WTC11 (cell line): ENCODE measurements around the gene GAP43. TPM values are rescaled to one million over a fixed set of nuclear protein-coding genes. Genes with fewer than 3 reads are reported as not detected.

Experiments used
- ATAC-seq: fragments of 200-7000 bp; cut with Tn5 transposase; 2 replicates; pipeline ENCODE4 v1.10.0; 2021; ENCODE audit warnings: mild to moderate bottlenecking, moderate library complexity
- CTCF ChIA-PET: fragments of 300-600 bp; sonication (Branson Sonifier 250); formaldehyde crosslinking; loops from one replicate; lab custom pipeline; 2021; ENCODE audit warnings: antibody characterized with exemption; lab: Charles Lee
- POLR2A ChIA-PET: fragments of 350-600 bp; sonication (Branson Sonifier 250); formaldehyde crosslinking; loops from one replicate; lab custom pipeline; 2021; ENCODE audit warnings: antibody characterized with exemption; lab: Charles Lee
- DNase-seq: peaks from one replicate; pipeline ENCODE4 v3.0.0; 2021; ENCODE audit warnings: low spot score
- H3K27ac Mint-ChIP-seq: 2 replicates; pipeline ENCODE4 v1.8.0; 2021; ENCODE audit warnings: mixed read lengths
- H3K27me3 Mint-ChIP-seq: 2 replicates; pipeline ENCODE4 v1.8.0; 2021; ENCODE audit warnings: low read depth, mild to moderate bottlenecking, moderate library complexity, mixed read lengths
- H3K36me3 Mint-ChIP-seq: 2 replicates; pipeline ENCODE4 v1.8.0; 2021; ENCODE audit warnings: mixed read lengths
- H3K4me1 Mint-ChIP-seq: 2 replicates; pipeline ENCODE4 v1.8.0; 2022; ENCODE audit warnings: mixed read lengths
- H3K4me3 Mint-ChIP-seq: 2 replicates; pipeline ENCODE4 v1.8.0; 2021; ENCODE audit warnings: mild to moderate bottlenecking, moderate library complexity, mixed read lengths
- H3K9me3 Mint-ChIP-seq: 2 replicates; pipeline ENCODE4 v1.8.0; 2021; ENCODE audit warnings: mixed read lengths
- CBFB ChIP-seq: sonication (generic); formaldehyde crosslinking; IDR thresholded peaks from 2 replicates; pipeline ENCODE4 v1.8.1; 2022; ENCODE audit warnings: mild to moderate bottlenecking, low read depth, missing genetic modification reagents
- EMX1 ChIP-seq: fragments of 250-450 bp; sonication (Bioruptor Pico); IDR thresholded peaks from 2 replicates; pipeline ENCODE4 v1.8.0; 2021; ENCODE audit warnings: mild to moderate bottlenecking
- ESRRA ChIP-seq: sonication (generic); formaldehyde crosslinking; IDR thresholded peaks from 2 replicates; pipeline ENCODE4 v1.8.1; 2022; ENCODE audit warnings: mild to moderate bottlenecking, missing genetic modification reagents, borderline replicate concordance
- ETV6 ChIP-seq: sonication (generic); formaldehyde crosslinking; IDR thresholded peaks from 2 replicates; pipeline ENCODE4 v1.8.1; 2022; ENCODE audit warnings: mild to moderate bottlenecking, missing genetic modification reagents
- FOXP1 ChIP-seq: sonication (generic); formaldehyde crosslinking; IDR thresholded peaks from 2 replicates; pipeline ENCODE4 v1.8.0; 2022; ENCODE audit warnings: missing genetic modification reagents, mild to moderate bottlenecking, moderate library complexity, borderline replicate concordance
- GRHL2 ChIP-seq: fragments of 250-450 bp; sonication (Bioruptor Pico); IDR thresholded peaks from 2 replicates; pipeline ENCODE4 v1.8.0; 2022; ENCODE audit warnings: mild to moderate bottlenecking, moderate library complexity; ENCODE audit not compliant: insufficient replicate concordance, severe bottlenecking
- GTF2I ChIP-seq: fragments of 250-450 bp; sonication (Bioruptor Pico); conservative IDR thresholded peaks from 2 replicates; pipeline ENCODE4 v1.4.0; 2021; ENCODE audit warnings: mild to moderate bottlenecking
- JUN ChIP-seq: sonication (generic); formaldehyde crosslinking; IDR thresholded peaks from 2 replicates; pipeline ENCODE4 v1.8.0; 2023; ENCODE audit warnings: mild to moderate bottlenecking, missing genetic modification reagents
- NFATC4 ChIP-seq: fragments of 250-450 bp; sonication (Bioruptor Pico); IDR thresholded peaks from 2 replicates; pipeline ENCODE4 v1.9.0; 2021; ENCODE audit warnings: mild to moderate bottlenecking
- TEAD4 ChIP-seq: sonication (generic); formaldehyde crosslinking; IDR thresholded peaks from 2 replicates; pipeline ENCODE4 v1.8.0; 2022; ENCODE audit warnings: mild to moderate bottlenecking, missing genetic modification reagents
- TP53 ChIP-seq: sonication (generic); formaldehyde crosslinking; IDR thresholded peaks from 2 replicates; pipeline ENCODE4 v1.8.1; 2023; ENCODE audit warnings: mild to moderate bottlenecking, missing genetic modification reagents
- ZNF263 ChIP-seq: sonication (generic); formaldehyde crosslinking; IDR thresholded peaks from 2 replicates; pipeline ENCODE4 v1.8.1; 2022; ENCODE audit warnings: low read depth, mild to moderate bottlenecking, moderate library complexity, missing genetic modification reagents
- total RNA-seq: library from RNA; stranded (reverse); gene quantifications from 3 replicates; pipeline ENCODE4 v1.2.3, GENCODE V29; 2021
- TF ChIP-seq, protein P1 (sequence below): fragments of 250-450 bp; sonication (Bioruptor Pico); IDR thresholded peaks from 2 replicates; pipeline ENCODE4 v1.9.0; 2021; ENCODE audit warnings: moderate library complexity, mild to moderate bottlenecking, inconsistent platforms, borderline replicate concordance
- TF ChIP-seq, protein P2 (sequence below): fragments of 250-450 bp; sonication (Bioruptor Pico); IDR thresholded peaks from 2 replicates; pipeline ENCODE4 v2.1.2; 2022; ENCODE audit warnings: mild to moderate bottlenecking, moderate library complexity
- TF ChIP-seq, protein P3 (sequence below): fragments of 250-450 bp; sonication (Bioruptor Pico); IDR thresholded peaks from 2 replicates; pipeline ENCODE4 v1.9.0; 2021; ENCODE audit warnings: mild to moderate bottlenecking, borderline replicate concordance
- TF ChIP-seq, protein P4 (sequence below): sonication (generic); formaldehyde crosslinking; IDR thresholded peaks from 2 replicates; pipeline ENCODE4 v1.8.0; 2022; ENCODE audit warnings: mild to moderate bottlenecking, missing genetic modification reagents

Gene GAP43
- total RNA-seq, 1 experiment from 2014 or later: 19.9 TPM

DNA sequence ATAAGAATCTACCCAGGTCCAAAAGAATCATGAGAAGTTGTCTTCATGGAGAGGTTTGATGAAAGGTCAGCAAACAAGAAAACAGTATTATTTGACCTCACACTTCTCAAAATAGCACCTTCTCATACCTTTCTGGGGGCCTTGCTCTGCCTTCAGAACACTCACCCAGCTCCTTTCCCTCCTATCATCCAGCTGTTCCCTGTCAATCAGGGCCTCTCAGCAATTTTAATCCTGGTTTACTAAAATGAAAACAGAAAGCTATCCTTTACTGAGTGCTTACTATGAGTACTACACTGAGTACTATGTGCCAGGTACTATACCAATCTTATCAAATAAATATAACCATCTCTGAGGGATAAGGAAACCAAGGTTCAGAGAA is 138.6 kb downstream of the GAP43 start:
- H3K9me3 Mint-ChIP-seq: no peaks in the 10 kb centered on the region
- no peak for ATAC-seq
- H3K27me3 Mint-ChIP-seq: no peaks in the 10 kb centered on the region
- H3K4me3 Mint-ChIP-seq: no peak overlapping the region
- H3K27ac Mint-ChIP-seq: no peak overlapping the region
- TF ChIP-seq, protein P1, sequence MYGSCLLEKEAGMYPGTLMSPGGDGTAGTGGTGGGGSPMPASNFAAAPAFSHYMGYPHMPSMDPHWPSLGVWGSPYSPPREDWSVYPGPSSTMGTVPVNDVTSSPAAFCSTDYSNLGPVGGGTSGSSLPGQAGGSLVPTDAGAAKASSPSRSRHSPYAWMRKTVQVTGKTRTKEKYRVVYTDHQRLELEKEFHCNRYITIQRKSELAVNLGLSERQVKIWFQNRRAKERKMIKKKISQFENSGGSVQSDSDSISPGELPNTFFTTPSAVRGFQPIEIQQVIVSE (CRISPR knock-in tag): no peak
- TF ChIP-seq CBFB (CRISPR knock-in tag) (no peak), ZNF263 (no peak), NFATC4 (CRISPR knock-in tag) (no peak), TP53 (CRISPR knock-in tag) (no peak), GRHL2 (CRISPR knock-in tag) (no peak), TEAD4 (CRISPR knock-in tag) (no peak), ETV6 (CRISPR knock-in tag) (no peak), GTF2I (CRISPR knock-in tag) (no peak), ESRRA (CRISPR knock-in tag) (no peak), EMX1 (no peak), JUN (CRISPR knock-in tag) (no peak)
- TF ChIP-seq, protein P2, sequence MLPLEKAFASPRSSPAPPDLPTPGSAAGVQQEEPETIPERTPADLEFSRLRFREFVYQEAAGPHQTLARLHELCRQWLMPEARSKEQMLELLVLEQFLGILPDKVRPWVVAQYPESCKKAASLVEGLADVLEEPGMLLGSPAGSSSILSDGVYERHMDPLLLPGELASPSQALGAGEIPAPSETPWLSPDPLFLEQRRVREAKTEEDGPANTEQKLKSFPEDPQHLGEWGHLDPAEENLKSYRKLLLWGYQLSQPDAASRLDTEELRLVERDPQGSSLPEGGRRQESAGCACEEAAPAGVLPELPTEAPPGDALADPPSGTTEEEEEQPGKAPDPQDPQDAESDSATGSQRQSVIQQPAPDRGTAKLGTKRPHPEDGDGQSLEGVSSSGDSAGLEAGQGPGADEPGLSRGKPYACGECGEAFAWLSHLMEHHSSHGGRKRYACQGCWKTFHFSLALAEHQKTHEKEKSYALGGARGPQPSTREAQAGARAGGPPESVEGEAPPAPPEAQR (CRISPR knock-in tag): no peak
- TF ChIP-seq, protein P3, sequence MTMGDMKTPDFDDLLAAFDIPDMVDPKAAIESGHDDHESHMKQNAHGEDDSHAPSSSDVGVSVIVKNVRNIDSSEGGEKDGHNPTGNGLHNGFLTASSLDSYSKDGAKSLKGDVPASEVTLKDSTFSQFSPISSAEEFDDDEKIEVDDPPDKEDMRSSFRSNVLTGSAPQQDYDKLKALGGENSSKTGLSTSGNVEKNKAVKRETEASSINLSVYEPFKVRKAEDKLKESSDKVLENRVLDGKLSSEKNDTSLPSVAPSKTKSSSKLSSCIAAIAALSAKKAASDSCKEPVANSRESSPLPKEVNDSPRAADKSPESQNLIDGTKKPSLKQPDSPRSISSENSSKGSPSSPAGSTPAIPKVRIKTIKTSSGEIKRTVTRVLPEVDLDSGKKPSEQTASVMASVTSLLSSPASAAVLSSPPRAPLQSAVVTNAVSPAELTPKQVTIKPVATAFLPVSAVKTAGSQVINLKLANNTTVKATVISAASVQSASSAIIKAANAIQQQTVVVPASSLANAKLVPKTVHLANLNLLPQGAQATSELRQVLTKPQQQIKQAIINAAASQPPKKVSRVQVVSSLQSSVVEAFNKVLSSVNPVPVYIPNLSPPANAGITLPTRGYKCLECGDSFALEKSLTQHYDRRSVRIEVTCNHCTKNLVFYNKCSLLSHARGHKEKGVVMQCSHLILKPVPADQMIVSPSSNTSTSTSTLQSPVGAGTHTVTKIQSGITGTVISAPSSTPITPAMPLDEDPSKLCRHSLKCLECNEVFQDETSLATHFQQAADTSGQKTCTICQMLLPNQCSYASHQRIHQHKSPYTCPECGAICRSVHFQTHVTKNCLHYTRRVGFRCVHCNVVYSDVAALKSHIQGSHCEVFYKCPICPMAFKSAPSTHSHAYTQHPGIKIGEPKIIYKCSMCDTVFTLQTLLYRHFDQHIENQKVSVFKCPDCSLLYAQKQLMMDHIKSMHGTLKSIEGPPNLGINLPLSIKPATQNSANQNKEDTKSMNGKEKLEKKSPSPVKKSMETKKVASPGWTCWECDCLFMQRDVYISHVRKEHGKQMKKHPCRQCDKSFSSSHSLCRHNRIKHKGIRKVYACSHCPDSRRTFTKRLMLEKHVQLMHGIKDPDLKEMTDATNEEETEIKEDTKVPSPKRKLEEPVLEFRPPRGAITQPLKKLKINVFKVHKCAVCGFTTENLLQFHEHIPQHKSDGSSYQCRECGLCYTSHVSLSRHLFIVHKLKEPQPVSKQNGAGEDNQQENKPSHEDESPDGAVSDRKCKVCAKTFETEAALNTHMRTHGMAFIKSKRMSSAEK: no peak
- TF ChIP-seq, all 79 proteins: peak for 0
- POLR2A ChIA-PET: no interaction called here
- H3K4me1 Mint-ChIP-seq: peaks cover 11% of the 10 kb centered on the region
- no peak for DNase-seq
- CTCF ChIA-PET: interaction anchor here (1.9 kb wide), 1 partner anchor 22 kb away, joined by 10 read pairs; no protein-coding TSS in a partner anchor
- H3K36me3 Mint-ChIP-seq: no peaks in the 10 kb centered on the region

DNA sequence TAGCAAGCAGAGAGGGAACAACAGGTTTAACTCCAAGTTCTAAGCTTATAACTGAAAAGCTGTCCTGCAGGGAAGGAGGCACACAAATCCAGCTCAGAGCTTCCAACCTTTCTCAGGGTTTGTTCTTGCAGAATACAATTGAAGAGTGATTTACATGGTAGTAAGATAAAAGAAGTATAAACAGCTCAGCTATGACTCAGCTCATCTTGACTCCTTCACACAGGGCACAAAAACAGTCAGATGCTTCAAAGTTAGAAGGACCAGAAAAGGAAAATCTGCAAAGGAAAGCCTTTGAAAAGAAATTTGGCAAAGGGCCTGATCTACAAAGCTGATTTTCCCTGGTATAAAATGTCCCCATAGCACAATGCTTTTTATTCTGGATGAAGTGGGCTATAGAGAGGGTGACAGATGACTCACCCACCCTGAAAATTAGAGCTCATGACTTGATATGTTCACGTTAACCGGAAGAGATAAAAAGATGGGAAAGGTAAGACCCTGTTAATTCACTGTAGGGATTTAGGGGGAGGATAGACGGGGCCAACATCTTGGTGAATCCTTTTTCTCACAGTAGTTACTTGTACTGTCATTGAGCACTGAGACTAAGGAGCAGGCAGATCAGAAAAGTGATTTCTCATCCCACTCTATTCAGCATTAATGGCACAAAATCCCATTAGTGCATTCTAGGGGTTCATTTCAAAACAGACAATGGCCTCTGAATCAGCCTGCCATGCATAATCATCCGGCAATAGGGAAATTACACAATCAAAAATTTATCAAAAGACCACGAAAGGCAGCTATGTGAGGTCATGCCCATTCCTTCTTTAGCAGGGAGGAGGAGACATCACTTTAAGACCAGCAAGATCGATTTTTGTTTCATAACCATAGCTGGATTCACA is 143.5 kb downstream of the GAP43 start:
- Mint-ChIP-seq H3K36me3 (no peaks in the 10 kb centered on the region), H3K27ac (no peak overlapping the region), H3K9me3 (no peaks in the 10 kb centered on the region), H3K27me3 (no peaks in the 10 kb centered on the region), H3K4me1 (peaks cover 12% of the 10 kb centered on the region), H3K4me3 (no peak overlapping the region)
- TF ChIP-seq, protein P2 (CRISPR knock-in tag): no peak
- no peak for TF ChIP-seq FOXP1 (CRISPR knock-in tag)
- TF ChIP-seq, protein P4, sequence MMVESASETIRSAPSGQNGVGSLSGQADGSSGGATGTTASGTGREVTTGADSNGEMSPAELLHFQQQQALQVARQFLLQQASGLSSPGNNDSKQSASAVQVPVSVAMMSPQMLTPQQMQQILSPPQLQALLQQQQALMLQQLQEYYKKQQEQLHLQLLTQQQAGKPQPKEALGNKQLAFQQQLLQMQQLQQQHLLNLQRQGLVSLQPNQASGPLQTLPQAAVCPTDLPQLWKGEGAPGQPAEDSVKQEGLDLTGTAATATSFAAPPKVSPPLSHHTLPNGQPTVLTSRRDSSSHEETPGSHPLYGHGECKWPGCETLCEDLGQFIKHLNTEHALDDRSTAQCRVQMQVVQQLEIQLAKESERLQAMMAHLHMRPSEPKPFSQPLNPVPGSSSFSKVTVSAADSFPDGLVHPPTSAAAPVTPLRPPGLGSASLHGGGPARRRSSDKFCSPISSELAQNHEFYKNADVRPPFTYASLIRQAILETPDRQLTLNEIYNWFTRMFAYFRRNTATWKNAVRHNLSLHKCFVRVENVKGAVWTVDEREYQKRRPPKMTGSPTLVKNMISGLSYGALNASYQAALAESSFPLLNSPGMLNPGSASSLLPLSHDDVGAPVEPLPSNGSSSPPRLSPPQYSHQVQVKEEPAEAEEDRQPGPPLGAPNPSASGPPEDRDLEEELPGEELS (CRISPR knock-in tag): no peak
- peak; percentile 51 for ATAC-seq
- DNase-seq: no peak
- ChIA-PET CTCF (interaction anchor here (4.1 kb wide), 1 partner anchor 17 kb away, joined by 30 read pairs; no protein-coding TSS in a partner anchor), POLR2A (no interaction called here)
